ENCODE results near the gene MLC1. TPM values are rescaled to one million over a fixed set of nuclear protein-coding genes. Genes with fewer than 3 reads are reported as not detected.

Gene MLC1
- total and polyA plus RNA-seq, 8 donors = not detected

GRCh38 chr22:50078761-50079160 lies 6.5 kb downstream of the MLC1 start:
- Histone ChIP-seq H3K9me3 (no peaks in the 10 kb centered on the region), H3K27me3 (peaks cover 0 to 46% (median 17%) of the 10 kb centered on the region in 3 donors), H3K4me1 (peaks cover 0 to 14% (median 4%) of the 10 kb centered on the region in 4 donors), H3K4me3 (no peak overlapping the region), H3K36me3 (no peaks in the 10 kb centered on the region), H3K27ac (no peak overlapping the region)
- no peak for DNase-seq
- WGBS, 5 donors = 71 to 78% (median 73%) methylated on average over 9 of the region's 9 CpGs
- no peak for TF ChIP-seq POLR2A (IDR thresholded peaks at IDR 0.05)
- no peak for TF ChIP-seq CTCF (IDR thresholded peaks at IDR 0.05)
- no peak for TF ChIP-seq POLR2AphosphoS5 (IDR thresholded peaks at IDR 0.05)
- no peak for TF ChIP-seq EP300 (IDR thresholded peaks at IDR 0.05)
- intact Hi-C loops (cut with DNase I; ENCODE audit: low total_unique reads) = no loop called here

- no peak overlapping the region for H3K27ac ChIP-seq
- no peaks in the 10 kb centered on the region for H3K36me3 ChIP-seq
- 90 to 96% (median 94%) methylated on average over 13 of the region's 13 CpGs for WGBS, 5 donors
- H3K9me3 ChIP-seq = no peaks in the 10 kb centered on the region
- peaks cover 0 to 41% (median 12%) of the 10 kb centered on the region in 3 donors for H3K27me3 ChIP-seq
- no peak overlapping the region for H3K4me3 ChIP-seq
- TF ChIP-seq POLR2AphosphoS5 (IDR thresholded peaks at IDR 0.05) (no peak), EP300 (IDR thresholded peaks at IDR 0.05) (no peak), CTCF (IDR thresholded peaks at IDR 0.05) (no peak), POLR2A (IDR thresholded peaks at IDR 0.05) (no peak)
- DNase-seq = no peak
- intact Hi-C loops (cut with DNase I; ENCODE audit: low total_unique reads) = no loop called here
- peaks cover 0 to 14% (median 4%) of the 10 kb centered on the region in 4 donors for H3K4me1 ChIP-seq
These were observed 7.0 kb downstream of the MLC1 start for GRCh38 chr22:50078246-50078645.

GRCh38 chr22:50076646-50077535 lies 8.3 kb downstream of the MLC1 start:
- DNase-seq = no peak
- H3K4me1 ChIP-seq = peaks cover 0 to 14% (median 4%) of the 10 kb centered on the region in 4 donors
- no peaks in the 10 kb centered on the region for H3K9me3 ChIP-seq
- no peak overlapping the region for H3K4me3 ChIP-seq
- no peaks in the 10 kb centered on the region for H3K36me3 ChIP-seq
- no peak overlapping the region for H3K27ac ChIP-seq
- intact Hi-C loops (cut with DNase I; ENCODE audit: low total_unique reads) = no loop called here
- 85 to 91% (median 89%) methylated on average over 41 to 43 of the region's 43 CpGs for WGBS, 5 donors
- TF ChIP-seq POLR2A (IDR thresholded peaks at IDR 0.05) (no peak), POLR2AphosphoS5 (IDR thresholded peaks at IDR 0.05) (no peak), CTCF (IDR thresholded peaks at IDR 0.05) (no peak)
- H3K27me3 ChIP-seq = peaks cover 0 to 41% (median 6%) of the 10 kb centered on the region in 3 donors

- intact Hi-C loops (cut with DNase I; ENCODE audit: low total_unique reads) = no loop called here
- 44 to 65% (median 56%) methylated on average over 31 to 32 of the region's 32 CpGs for WGBS, 5 donors
- H3K36me3 ChIP-seq = no peaks in the 10 kb centered on the region
- TF ChIP-seq POLR2AphosphoS5 (IDR thresholded peaks at IDR 0.05) (peak in 1 of 3 donors; percentile 48), EP300 (IDR thresholded peaks at IDR 0.05) (no peak)
- H3K27me3 ChIP-seq = peaks cover 0 to 38% (median 0%) of the 10 kb centered on the region in 3 donors
- H3K4me1 ChIP-seq = peaks cover 0 to 14% (median 4%) of the 10 kb centered on the region in 4 donors
- peak; percentile 68 to 69 for DNase-seq
- no peak overlapping the region for H3K4me3 ChIP-seq
- H3K9me3 ChIP-seq = no peaks in the 10 kb centered on the region
- H3K27ac ChIP-seq = peak overlapping the region in 1 of 5 donors; percentile 26
These were observed 10.4 kb downstream of the MLC1 start for GRCh38 chr22:50074551-50075530.

All from stomach (tissue), 9 donors.